ENCODE data around the gene ARMC8. TPM values are rescaled to one million over a fixed set of nuclear protein-coding genes. Genes with fewer than 3 reads are reported as not detected.

The ARMC8 gene
- total and polyA plus RNA-seq, 8 donors, result 7.6 to 21.1 (median 16.9) TPM

DNA sequence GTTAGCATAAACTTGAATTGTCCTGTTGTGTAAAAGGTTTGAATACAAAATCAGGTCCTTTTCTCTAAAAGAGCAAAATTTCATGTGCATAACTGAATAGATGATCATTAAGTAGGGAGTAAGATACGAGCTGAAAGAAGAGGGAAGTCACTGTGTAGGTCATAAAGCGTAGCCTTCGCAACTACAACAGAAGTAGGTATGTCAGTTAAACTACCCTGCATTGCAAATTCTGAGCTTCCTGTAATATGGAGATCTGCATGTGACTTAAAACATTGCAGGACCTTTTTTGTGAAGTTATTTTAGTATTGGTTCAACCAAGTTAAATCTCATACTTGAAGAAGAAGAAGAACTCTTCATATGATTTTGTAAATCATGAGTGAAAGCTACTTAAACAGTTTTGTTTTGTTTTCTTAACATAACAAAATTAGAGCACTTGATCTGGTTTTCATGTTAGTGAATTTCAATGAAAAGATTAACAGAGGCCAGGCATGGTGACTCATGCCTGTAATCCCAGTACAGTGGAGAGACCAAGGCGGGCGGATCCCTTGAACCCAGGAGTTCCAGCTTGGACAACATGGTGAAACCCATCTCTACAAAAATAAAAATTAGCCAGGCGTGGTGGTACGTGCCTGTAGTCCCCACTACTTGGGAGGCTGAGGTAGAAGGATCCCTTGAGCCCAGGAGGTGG lies 26.4 kb downstream of the ARMC8 start:
- no peak for ATAC-seq
- intact Hi-C loops (cut with DNase I), result no loop called here
- 96 to 97% methylated on average over 7 of the region's 7 CpGs for WGBS, 2 donors

DNA sequence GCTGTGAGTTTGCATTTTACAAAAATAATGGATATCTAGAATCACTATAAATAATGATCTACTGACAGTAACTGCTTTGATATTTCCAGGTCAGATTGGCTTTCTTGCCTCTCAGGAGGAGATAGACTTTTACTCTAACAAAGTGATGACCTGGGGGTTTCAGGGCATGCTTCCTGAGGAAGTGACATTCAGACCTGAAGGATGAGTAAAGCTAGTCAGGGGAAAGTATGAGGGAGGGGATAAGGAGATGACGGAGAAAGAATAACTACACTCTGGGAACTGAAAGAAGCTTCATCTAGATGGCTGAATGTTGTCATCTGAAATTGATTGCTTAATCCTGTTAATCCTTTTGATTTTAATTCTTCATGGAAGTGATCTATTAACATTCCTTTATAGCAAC lies 32.2 kb downstream of the ARMC8 start:
- DNase-seq (no peak), FAIRE-seq (no peak), ATAC-seq (no peak)
- Histone ChIP-seq H3K27ac (no peak overlapping the region), H3K27me3 (no peaks in the 10 kb centered on the region), H3K4me1 (peaks cover 0 to 5% (median 0%) of the 10 kb centered on the region in 3 donors), H3K36me3 (peaks cover 0 to 13% (median 13%) of the 10 kb centered on the region in 3 donors), H3K9me3 (no peaks in the 10 kb centered on the region), H3K4me3 (no peak overlapping the region)
- 93 to 95% methylated on average over 1 of the region's 1 CpG for WGBS, 2 donors
- intact Hi-C loops (cut with DNase I), result no loop called here
- no peak for TF ChIP-seq CTCF (IDR thresholded peaks at IDR 0.05)

More for the DNA sequence above, 26.4 kb downstream of the ARMC8 start:
- Histone ChIP-seq H3K36me3 (no peaks in the 10 kb centered on the region), H3K4me1 (peaks cover 0 to 3% (median 0%) of the 10 kb centered on the region in 3 donors), H3K4me3 (no peak overlapping the region), H3K9me3 (no peaks in the 10 kb centered on the region), H3K27ac (no peak overlapping the region), H3K27me3 (no peaks in the 10 kb centered on the region)
- FAIRE-seq (no peak), DNase-seq (no peak)
- no peak for TF ChIP-seq CTCF (IDR thresholded peaks at IDR 0.05)

GRCh38 chr3:138220242-138220641 lies 33.1 kb downstream of the ARMC8 start:
- intact Hi-C loops (cut with DNase I), result no loop called here
- peaks cover 0 to 5% (median 0%) of the 10 kb centered on the region in 3 donors for H3K4me1 ChIP-seq
- FAIRE-seq (no peak), ATAC-seq (no peak), DNase-seq (no peak)
- H3K4me3 ChIP-seq, result no peak overlapping the region
- H3K9me3 ChIP-seq, result no peaks in the 10 kb centered on the region
- peaks cover 5 to 23% (median 18%) of the 10 kb centered on the region in 3 donors for H3K36me3 ChIP-seq
- WGBS, 2 donors, result 93 to 97% methylated on average over 1 of the region's 1 CpG
- no peak overlapping the region for H3K27ac ChIP-seq
- no peaks in the 10 kb centered on the region for H3K27me3 ChIP-seq
- no peak for TF ChIP-seq CTCF (IDR thresholded peaks at IDR 0.05)

GRCh38 chr3:138220788-138221187 lies 33.7 kb downstream of the ARMC8 start:
- WGBS, 2 donors, result 94 to 95% methylated on average over 4 of the region's 4 CpGs
- FAIRE-seq, result no peak

More at GRCh38 chr3:138220788-138221187, 33.7 kb downstream of the ARMC8 start:
- H3K27me3 ChIP-seq, result no peaks in the 10 kb centered on the region
- intact Hi-C loops (cut with DNase I), result no loop called here
- peaks cover 0 to 5% (median 0%) of the 10 kb centered on the region in 3 donors for H3K4me1 ChIP-seq
- H3K4me3 ChIP-seq, result no peak overlapping the region
- no peak overlapping the region for H3K27ac ChIP-seq
- ATAC-seq (no peak), DNase-seq (no peak)
- no peaks in the 10 kb centered on the region for H3K9me3 ChIP-seq
- H3K36me3 ChIP-seq, result peaks cover 5 to 29% (median 18%) of the 10 kb centered on the region in 3 donors
- TF ChIP-seq CTCF (IDR thresholded peaks at IDR 0.05), result no peak
